Heart left ventricle (tissue), 16 donors: Measurements from ENCODE around the gene FKBP1A. TPM values are rescaled to one million over a fixed set of nuclear protein-coding genes. Genes with fewer than 3 reads are reported as not detected.

ENCODE experiments used
- ATAC-seq, 4 donors: fragments of 200-7000 bp; cut with Tn5 transposase; one replicate each; pipeline ENCODE4 v1.9.1; 2020 to 2022; ENCODE audit warnings: moderate library complexity in 4 of 4, mild to moderate bottlenecking in 3 of 4, moderate number of reproducible peaks in 1 of 4
- DNase-seq, 5 donors: peaks; one replicate each; pipeline ENCODE4 v3.0.0-alpha.2; 2020
- H3K27ac ChIP-seq, 12 donors: fragments of 200-600 bp; sonication (generic) in 4 of 12; one replicate each; pipeline versions ENCODE4 v1.5.0 to v1.8.0; 2016 to 2022; ENCODE audit warnings: mild to moderate bottlenecking in 2 of 12
- H3K27me3 ChIP-seq, 9 donors: fragments of 200-600 bp; sonication (generic) in 2 of 9; one replicate each; pipeline versions ENCODE4 v1.5.1 to v1.8.0; 2016 to 2022; ENCODE audit warnings: mild to moderate bottlenecking in 3 of 9
- H3K36me3 ChIP-seq, 9 donors: fragments of 200-600 bp; sonication (generic) in 2 of 9; one replicate each; pipeline versions ENCODE4 v1.5.0 to v1.8.0; 2018 to 2022; ENCODE audit warnings: mild to moderate bottlenecking in 2 of 9
- H3K4me1 ChIP-seq, 12 donors: fragments of 200-600 bp; sonication (generic) in 4 of 12; one replicate each; pipeline versions ENCODE4 v1.5.0 to v1.8.0; 2016 to 2022; ENCODE audit warnings: mild to moderate bottlenecking in 3 of 12
- H3K4me3 ChIP-seq, 12 donors: fragments of 200-600 bp; sonication (generic) in 4 of 12; one replicate each; pipeline versions ENCODE4 v1.5.0 to v1.8.0; 2017 to 2022; ENCODE audit warnings: mild to moderate bottlenecking in 9 of 12, moderate library complexity in 4 of 12
- H3K9me3 ChIP-seq, 12 donors: fragments of 200-600 bp; sonication (generic) in 4 of 12; one replicate each; pipeline versions ENCODE4 v1.5.0 to v1.8.0; 2016 to 2022; ENCODE audit warnings: mild to moderate bottlenecking in 1 of 12
- CTCF ChIP-seq, 12 donors: fragments of 200-600 bp; sonication (generic) in 4 of 12; IDR thresholded peaks; one replicate each; pipeline versions ENCODE4 v1.5.0 to v1.8.0; 2018 to 2022; ENCODE audit warnings: antibody characterized with exemption in 12 of 12, mild to moderate bottlenecking in 5 of 12
- POLR2A ChIP-seq, 2 donors: fragments of 450-650 bp; IDR thresholded peaks; one replicate each; pipeline ENCODE4 v1.6.1; 2017; ENCODE audit warnings: antibody characterized with exemption in 2 of 2, mild to moderate bottlenecking in 2 of 2, moderate library complexity in 2 of 2
- WGBS, 4 donors: extraction: QIAGEN DNeasy Blood & Tissue Kit in 2 of 4; methylation state at CpG; one replicate each; pipeline versions ENCODE4 v1.1.5 to v1.1.7; 2013 to 2018; 5-methylcytosine and 5-hydroxymethylcytosine counted together
- intact Hi-C, 10 donors: fragments of 100-400 bp; cut with DNase I; formaldehyde crosslinking; loops; one replicate each; pipeline versions ENCODE4 v1.11.1 to v1.14.2; 2022
- polyA plus RNA-seq, 2 donors: library from polyadenylated mRNA; stranded (reverse); fragments of 200-250 nt; gene quantifications; one replicate each; pipeline ENCODE4 v1.2.3, GENCODE V29; 2013
- total RNA-seq, 9 donors: library from RNA; depleted of rRNA in 2 of 9; stranded (reverse); fragments of >200 nt in 2 of 9; fragmentation: NEBNext Ultra II Directional in 3 of 9; extraction: Animal tissue kit (Norgen Biotek cat#: 25700) in 3 of 9; gene quantifications; one replicate each; pipeline versions ENCODE4 v1.1.0 to v1.2.4, GENCODE V29; 2016 to 2023
- donor health status: ischemic (EF 13 %, LVEDD 7.1; RV severe dilation, severe dysfunction).
- donor health status: healthy with polysubstance abuse.
- donor health status: DM: no; HTN: yes; CAD: no.
- donor health status: DM: no; HTN: no; CAD: no.
- donor health status: ischemic (EF 25% LVEDD 6.9; RV normal size, moderate dysfunction).
- donor health status: ischemic (EF 25% LVEDD 5.7; RV mildly dilated, moderate dysfunction).
- donor health status: healthy.
- donor health status: DM: yes; HTN: yes; CAD: no.
- donor health status: ischemic (EF 35%, LVEDD 5.7; RV mildly dilated, moderate dysfunction).
- donor health status: nonischemic (EF 11% LVEDD 7.7; RV severe dilation, severe dysfunction).
- donor health status: DM: yes; HTN: yes; CAD: no.
- donor health status: PGD.
- donor health status: ischemic (EF 29% LVEDD 5.4; RV normal size, mild dysfunction).
- donor health status: nonischemic (EF 23%, LVEDD 6.1; RV moderate dilation, normal function).

Gene FKBP1A
- total and polyA plus RNA-seq, 11 donors, result 71.3 to 401 (median 144) TPM

GRCh38 chr20:1325173-1326030 is 67.5 kb downstream of the FKBP1A start:
- Histone ChIP-seq H3K27ac (peak overlapping the region; percentile 96 to 100 (median 99)), H3K4me3 (peak overlapping the region; percentile 60 to 96 (median 78)), H3K9me3 (no peaks in the 10 kb centered on the region), H3K27me3 (no peaks in the 10 kb centered on the region), H3K4me1 (peaks cover 22 to 90% (median 72%) of the 10 kb centered on the region in 12 donors), H3K36me3 (no peaks in the 10 kb centered on the region)
- 0% methylated on average over 47 to 56 of the region's 56 CpGs for WGBS, 4 donors
- intact Hi-C loops, result loop anchor here in 8 of 10 donors (1.0 to 5.0 kb wide), 4 partner anchors 47 to 67 kb away; partner anchors contain the start of gene FKBP1A (in 7 of the 8)
- TF ChIP-seq POLR2A (IDR thresholded peaks at IDR 0.05) (peak; percentile 78 to 79), CTCF (IDR thresholded peaks at IDR 0.05) (peak in 9 of 12 donors; percentile 10 to 50 (median 29))
- DNase-seq (peak; percentile 98 to 99 (median 98)), ATAC-seq (peak; percentile 90 to 93 (median 91))

- DNase-seq (peak in 1 of 5 donors; percentile 15), ATAC-seq (no peak)
- H3K9me3 ChIP-seq, result no peaks in the 10 kb centered on the region
- peak overlapping the region; percentile 60 to 96 (median 78) for H3K4me3 ChIP-seq
- 18 to 31% (median 24%) methylated on average over 15 of the region's 15 CpGs for WGBS, 4 donors
- no peaks in the 10 kb centered on the region for H3K36me3 ChIP-seq
- TF ChIP-seq CTCF (IDR thresholded peaks at IDR 0.05), result no peak
- TF ChIP-seq POLR2A (IDR thresholded peaks at IDR 0.05), result no peak
- peak overlapping the region; percentile 96 to 100 (median 99) for H3K27ac ChIP-seq
- H3K4me1 ChIP-seq, result peaks cover 19 to 83% (median 65%) of the 10 kb centered on the region in 12 donors
- H3K27me3 ChIP-seq, result no peaks in the 10 kb centered on the region
- intact Hi-C loops, result loop anchor here in 8 of 10 donors (1.0 to 5.0 kb wide), 4 partner anchors 48 to 68 kb away; partner anchors contain the start of gene FKBP1A (in 6 of the 8)
These were observed 68.2 kb downstream of the FKBP1A start for GRCh38 chr20:1324598-1325172.

GRCh38 chr20:1323830-1324597 is 68.8 kb downstream of the FKBP1A start:
- no peak for TF ChIP-seq POLR2A (IDR thresholded peaks at IDR 0.05)
- TF ChIP-seq CTCF (IDR thresholded peaks at IDR 0.05), result no peak
- no peaks in the 10 kb centered on the region for H3K9me3 ChIP-seq
- DNase-seq (peak in 1 of 5 donors; percentile 15), ATAC-seq (no peak)
- no peaks in the 10 kb centered on the region for H3K27me3 ChIP-seq
- H3K4me3 ChIP-seq, result peak overlapping the region in 2 of 12 donors; percentile 92 to 95
- H3K4me1 ChIP-seq, result peaks cover 19 to 76% (median 60%) of the 10 kb centered on the region in 12 donors
- intact Hi-C loops, result loop anchor here in 6 of 10 donors (2.0 to 5.0 kb wide), 3 partner anchors 68 to 71 kb away; partner anchors contain the start of gene FKBP1A (in 5 of the 6)
- peak overlapping the region; percentile 3 to 100 (median 99) for H3K27ac ChIP-seq
- 57 to 77% (median 67%) methylated on average over 12 of the region's 12 CpGs for whole genome bisulfite sequencing, 4 donors
- H3K36me3 ChIP-seq, result no peaks in the 10 kb centered on the region
